Kidney epithelial cell (primary cell): ENCODE data around the gene KCNK5. TPM values are rescaled to one million over a fixed set of nuclear protein-coding genes. Genes with fewer than 3 reads are reported as not detected.

Experiments
- DNase-seq: peaks from one replicate; pipeline ENCODE4 v3.0.0-alpha.2; 2010; ENCODE audit warnings: low read depth
- H3K27me3 ChIP-seq: 2 replicates; pipeline ENCODE4 v1.6.0; 2011; ENCODE audit warnings: low read length; ENCODE audit not compliant: control insufficient read depth, insufficient read depth
- H3K36me3 ChIP-seq: 2 replicates; pipeline ENCODE4 v1.5.1; 2011; ENCODE audit warnings: low read length; ENCODE audit not compliant: control insufficient read depth, insufficient read depth
- H3K4me3 ChIP-seq: 2 replicates; pipeline ENCODE4 v1.5.1; 2011; ENCODE audit warnings: low read depth, mild to moderate bottlenecking, control low read depth, low read length
- CTCF ChIP-seq: IDR thresholded peaks from 2 replicates; pipeline ENCODE4 v1.5.1; 2011; ENCODE audit warnings: mild to moderate bottlenecking, moderate library complexity, low read length, control low read depth, inconsistent platforms; ENCODE audit not compliant: insufficient read depth, poor library complexity, severe bottlenecking
- total RNA-seq: library from RNA; depleted of rRNA; stranded (reverse); fragments of >200 nt; gene quantifications from 2 replicates; pipeline ENCODE4 v1.2.3, GENCODE V29; 2015

Gene KCNK5
- total RNA-seq, 1 donor from 2014 or later, result 2.3 TPM

- TF ChIP-seq CTCF, result no peak
- Histone ChIP-seq H3K27me3 (no peaks in the 10 kb centered on the region), H3K4me3 (no peak overlapping the region), H3K36me3 (no peaks in the 10 kb centered on the region)
- no peak for DNase-seq
Observed at GRCh38 chr6:39240155-39240757, 11.0 kb upstream of the KCNK5 start.

- no peaks in the 10 kb centered on the region for H3K36me3 ChIP-seq
- no peak for DNase-seq
- H3K27me3 ChIP-seq, result no peaks in the 10 kb centered on the region
- H3K4me3 ChIP-seq, result no peak overlapping the region
- no peak for TF ChIP-seq CTCF
Observed at GRCh38 chr6:39239527-39240154, 10.4 kb upstream of the KCNK5 start.

GRCh38 chr6:39236742-39237141 lies 7.5 kb upstream of the KCNK5 start:
- Histone ChIP-seq H3K27me3 (no peaks in the 10 kb centered on the region), H3K36me3 (no peaks in the 10 kb centered on the region), H3K4me3 (no peak overlapping the region)
- DNase-seq, result no peak
- no peak for TF ChIP-seq CTCF

GRCh38 chr6:39233333-39233732 lies 4.1 kb upstream of the KCNK5 start:
- Histone ChIP-seq H3K4me3 (no peak overlapping the region), H3K36me3 (no peaks in the 10 kb centered on the region), H3K27me3 (peaks cover 2% of the 10 kb centered on the region)
- no peak for DNase-seq
- no peak for TF ChIP-seq CTCF

GRCh38 chr6:39231521-39232243 lies 2.4 kb upstream of the KCNK5 start:
- Histone ChIP-seq H3K27me3 (peaks cover 6% of the 10 kb centered on the region), H3K4me3 (no peak overlapping the region), H3K36me3 (no peaks in the 10 kb centered on the region)
- TF ChIP-seq CTCF, result no peak
- DNase-seq, result no peak

GRCh38 chr6:39230654-39231035 lies 1.4 kb upstream of the KCNK5 start:
- no peaks in the 10 kb centered on the region for H3K36me3 ChIP-seq
- no peak for DNase-seq
- peaks cover 6% of the 10 kb centered on the region for H3K27me3 ChIP-seq
- H3K4me3 ChIP-seq, result no peak overlapping the region
- no peak for TF ChIP-seq CTCF
